Measurements from ENCODE around the gene DGKH.

DNA sequence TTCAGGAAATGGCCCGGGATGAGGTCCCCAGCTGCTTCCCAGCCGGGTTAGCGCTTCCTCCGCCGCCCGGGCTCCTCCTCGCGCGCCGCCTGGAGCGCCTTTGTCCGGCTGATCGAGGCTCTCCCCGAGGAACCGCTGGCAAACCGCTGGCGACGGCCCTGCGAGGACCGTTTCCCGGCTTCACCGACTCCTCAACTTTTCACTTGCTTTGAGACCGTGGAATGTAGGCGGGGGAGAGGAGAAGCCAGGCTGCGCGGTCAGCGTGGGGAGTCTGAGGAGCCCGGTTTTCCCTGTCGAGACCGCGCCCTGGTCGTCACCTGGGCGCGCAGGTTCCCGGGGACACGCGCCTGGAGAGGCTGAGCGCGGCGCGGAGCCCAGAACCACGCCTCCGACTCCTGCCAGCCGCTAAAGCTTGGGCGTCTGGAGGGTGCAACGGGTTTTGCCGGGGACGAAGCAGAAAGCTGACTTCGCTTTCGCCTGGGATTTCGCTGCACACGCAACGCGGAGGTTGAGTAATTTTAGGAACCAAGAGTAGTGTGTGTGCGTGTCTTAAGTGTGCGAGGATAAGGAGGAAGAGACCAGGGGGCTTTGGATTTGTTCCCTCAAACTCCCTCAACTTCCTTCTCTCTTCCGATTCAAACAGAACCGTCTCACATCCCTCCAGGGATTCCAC is 7.3 kb upstream of the DGKH start:
- TF ChIP-seq EZH2 (IDR thresholded peaks at IDR 0.05) = no peak
- TF ChIP-seq, protein P1, sequence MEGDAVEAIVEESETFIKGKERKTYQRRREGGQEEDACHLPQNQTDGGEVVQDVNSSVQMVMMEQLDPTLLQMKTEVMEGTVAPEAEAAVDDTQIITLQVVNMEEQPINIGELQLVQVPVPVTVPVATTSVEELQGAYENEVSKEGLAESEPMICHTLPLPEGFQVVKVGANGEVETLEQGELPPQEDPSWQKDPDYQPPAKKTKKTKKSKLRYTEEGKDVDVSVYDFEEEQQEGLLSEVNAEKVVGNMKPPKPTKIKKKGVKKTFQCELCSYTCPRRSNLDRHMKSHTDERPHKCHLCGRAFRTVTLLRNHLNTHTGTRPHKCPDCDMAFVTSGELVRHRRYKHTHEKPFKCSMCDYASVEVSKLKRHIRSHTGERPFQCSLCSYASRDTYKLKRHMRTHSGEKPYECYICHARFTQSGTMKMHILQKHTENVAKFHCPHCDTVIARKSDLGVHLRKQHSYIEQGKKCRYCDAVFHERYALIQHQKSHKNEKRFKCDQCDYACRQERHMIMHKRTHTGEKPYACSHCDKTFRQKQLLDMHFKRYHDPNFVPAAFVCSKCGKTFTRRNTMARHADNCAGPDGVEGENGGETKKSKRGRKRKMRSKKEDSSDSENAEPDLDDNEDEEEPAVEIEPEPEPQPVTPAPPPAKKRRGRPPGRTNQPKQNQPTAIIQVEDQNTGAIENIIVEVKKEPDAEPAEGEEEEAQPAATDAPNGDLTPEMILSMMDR (IDR thresholded peaks at IDR 0.05 in 2 of 3, conservative IDR thresholded peaks at IDR 0.05 in 1 of 3; ENCODE audit: borderline replicate concordance in 1 of 3, insufficient read depth in 1 of 3, low read depth in 2 of 3, low read length in 2 of 3) = no peak
- TF ChIP-seq YY1 (IDR thresholded peaks at IDR 0.05; ENCODE audit: extremely low read depth, insufficient replicate concordance, low read depth, low read length) = no peak
- TF ChIP-seq SP1 (IDR thresholded peaks at IDR 0.05; ENCODE audit: low read depth) = no peak
- TF ChIP-seq EZH2phosphoT487 (IDR thresholded peaks at IDR 0.05; ENCODE audit: borderline replicate concordance) = no peak
- TF ChIP-seq, protein P2, sequence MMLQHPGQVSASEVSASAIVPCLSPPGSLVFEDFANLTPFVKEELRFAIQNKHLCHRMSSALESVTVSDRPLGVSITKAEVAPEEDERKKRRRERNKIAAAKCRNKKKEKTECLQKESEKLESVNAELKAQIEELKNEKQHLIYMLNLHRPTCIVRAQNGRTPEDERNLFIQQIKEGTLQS (IDR thresholded peaks at IDR 0.05) = no peak
- TF ChIP-seq POLR2A (IDR thresholded peaks at IDR 0.05; ENCODE audit: borderline replicate concordance, extremely low read depth, insufficient read depth, insufficient read length) = no peak

Data from HCT116 (cell line).